Vagina (tissue), 2 donors: ENCODE data around the gene PCK1.

ENCODE experiments used
- CTCF ChIP-seq, 3 experiments: fragments of 450-650 bp in 2 of 3; fragments of 200-600 bp in 1 of 3; sonication (generic) in 1 of 3; IDR thresholded peaks; one replicate each; pipeline ENCODE4 v1.5.1; 2017 to 2019; ENCODE audit warnings: antibody characterized with exemption in 3 of 3, mild to moderate bottlenecking in 2 of 3, moderate library complexity in 2 of 3
- POLR2A ChIP-seq, 2 donors: fragments of 450-650 bp; IDR thresholded peaks; one replicate each; pipeline ENCODE4 v1.6.1; 2017; ENCODE audit warnings: antibody characterized with exemption in 2 of 2, mild to moderate bottlenecking in 2 of 2, moderate library complexity in 2 of 2
- POLR2AphosphoS5 ChIP-seq, 2 donors: sonication (generic); formaldehyde crosslinking; IDR thresholded peaks; one replicate each; pipeline ENCODE4 v1.9.0; 2017; ENCODE audit warnings: antibody characterized with exemption in 2 of 2, mild to moderate bottlenecking in 2 of 2, low read depth in 1 of 2; ENCODE audit not compliant: insufficient read depth in 1 of 2

GRCh38 chr20:57527728-57528127 is 33.2 kb upstream of the PCK1 start:
- TF ChIP-seq CTCF (IDR thresholded peaks at IDR 0.05) (no peak), POLR2A (IDR thresholded peaks at IDR 0.05) (no peak), POLR2AphosphoS5 (IDR thresholded peaks at IDR 0.05; ENCODE audit: insufficient read depth in 1 of 2, low read depth in 1 of 2) (no peak)
